Measurements from ENCODE around the gene CFAP299. TPM values are rescaled to one million over a fixed set of nuclear protein-coding genes. Genes with fewer than 3 reads are reported as not detected.

The CFAP299 gene
- total RNA-seq, 1 donor = 2.5 TPM

GRCh38 chr4:80539190-80539589 lies 203.7 kb downstream of the CFAP299 start:
- H3K36me3 ChIP-seq (ENCODE audit: insufficient read depth, low read length) = no peaks in the 10 kb centered on the region
- no peaks in the 10 kb centered on the region for H3K79me2 ChIP-seq (ENCODE audit: insufficient read depth, low read length)
- no peaks in the 10 kb centered on the region for H3K27me3 ChIP-seq (ENCODE audit: insufficient read depth, low read length)
- no peak for DNase-seq (ENCODE audit: insufficient read length, low spot score, missing footprints)
- no peaks in the 10 kb centered on the region for H3K4me1 ChIP-seq (ENCODE audit: insufficient read depth, low read length)
- no peaks in the 10 kb centered on the region for H4K20me1 ChIP-seq (ENCODE audit: insufficient read depth, low read length)
- TF ChIP-seq CTCF (IDR thresholded peaks at IDR 0.05; ENCODE audit: extremely low read depth, low read depth, low read length) = no peak
- H3K4me3 ChIP-seq (ENCODE audit: insufficient read depth, low read length) = no peak overlapping the region
- no peaks in the 10 kb centered on the region for H3K9me3 ChIP-seq (ENCODE audit: low read depth, low read length)
- H3K27ac ChIP-seq (ENCODE audit: low read depth, low read length) = no peak overlapping the region
- no peak overlapping the region for H3K4me2 ChIP-seq (ENCODE audit: insufficient read depth, low read length)
- no peak overlapping the region for H2AFZ ChIP-seq (ENCODE audit: low read length)

- H2AFZ ChIP-seq (ENCODE audit: low read length) = no peak overlapping the region
- H3K36me3 ChIP-seq (ENCODE audit: insufficient read depth, low read length) = no peaks in the 10 kb centered on the region
- no peak overlapping the region for H3K27ac ChIP-seq (ENCODE audit: low read depth, low read length)
- H3K4me3 ChIP-seq (ENCODE audit: insufficient read depth, low read length) = no peak overlapping the region
- no peaks in the 10 kb centered on the region for H3K9me3 ChIP-seq (ENCODE audit: low read depth, low read length)
- DNase-seq (ENCODE audit: insufficient read length, low spot score, missing footprints) = no peak
- H3K4me1 ChIP-seq (ENCODE audit: insufficient read depth, low read length) = no peaks in the 10 kb centered on the region
- no peak for TF ChIP-seq CTCF (IDR thresholded peaks at IDR 0.05; ENCODE audit: extremely low read depth, low read depth, low read length)
- H3K27me3 ChIP-seq (ENCODE audit: insufficient read depth, low read length) = no peaks in the 10 kb centered on the region
- no peaks in the 10 kb centered on the region for H3K79me2 ChIP-seq (ENCODE audit: insufficient read depth, low read length)
- H3K4me2 ChIP-seq (ENCODE audit: insufficient read depth, low read length) = no peak overlapping the region
- no peaks in the 10 kb centered on the region for H4K20me1 ChIP-seq (ENCODE audit: insufficient read depth, low read length)
Measured at GRCh38 chr4:80540349-80540748, 204.8 kb downstream of the CFAP299 start.

- no peaks in the 10 kb centered on the region for H3K27me3 ChIP-seq (ENCODE audit: insufficient read depth, low read length)
- peak; percentile 8 for DNase-seq (ENCODE audit: insufficient read length, low spot score, missing footprints)
- no peaks in the 10 kb centered on the region for H3K4me1 ChIP-seq (ENCODE audit: insufficient read depth, low read length)
- no peak overlapping the region for H3K27ac ChIP-seq (ENCODE audit: low read depth, low read length)
- H4K20me1 ChIP-seq (ENCODE audit: insufficient read depth, low read length) = no peaks in the 10 kb centered on the region
- H3K9me3 ChIP-seq (ENCODE audit: low read depth, low read length) = no peaks in the 10 kb centered on the region
- H3K4me3 ChIP-seq (ENCODE audit: insufficient read depth, low read length) = no peak overlapping the region
- H3K36me3 ChIP-seq (ENCODE audit: insufficient read depth, low read length) = no peaks in the 10 kb centered on the region
- H3K4me2 ChIP-seq (ENCODE audit: insufficient read depth, low read length) = no peak overlapping the region
- no peaks in the 10 kb centered on the region for H3K79me2 ChIP-seq (ENCODE audit: insufficient read depth, low read length)
- H2AFZ ChIP-seq (ENCODE audit: low read length) = no peak overlapping the region
- TF ChIP-seq CTCF (IDR thresholded peaks at IDR 0.05; ENCODE audit: extremely low read depth, low read depth, low read length) = no peak
Measured at GRCh38 chr4:80540785-80541469, 205.4 kb downstream of the CFAP299 start.

- Histone ChIP-seq H3K9me3 (ENCODE audit: low read depth, low read length) (no peaks in the 10 kb centered on the region), H4K20me1 (ENCODE audit: insufficient read depth, low read length) (no peaks in the 10 kb centered on the region), H3K27ac (ENCODE audit: low read depth, low read length) (no peak overlapping the region), H3K4me2 (ENCODE audit: insufficient read depth, low read length) (no peak overlapping the region), H2AFZ (ENCODE audit: low read length) (no peak overlapping the region), H3K79me2 (ENCODE audit: insufficient read depth, low read length) (no peaks in the 10 kb centered on the region), H3K27me3 (ENCODE audit: insufficient read depth, low read length) (no peaks in the 10 kb centered on the region), H3K4me3 (ENCODE audit: insufficient read depth, low read length) (no peak overlapping the region), H3K36me3 (ENCODE audit: insufficient read depth, low read length) (no peaks in the 10 kb centered on the region), H3K4me1 (ENCODE audit: insufficient read depth, low read length) (no peaks in the 10 kb centered on the region)
- DNase-seq (ENCODE audit: insufficient read length, low spot score, missing footprints) = no peak
- TF ChIP-seq CTCF (IDR thresholded peaks at IDR 0.05; ENCODE audit: extremely low read depth, low read depth, low read length) = no peak
Measured at GRCh38 chr4:80542747-80543146, 207.2 kb downstream of the CFAP299 start.
